Putamen (tissue), 1 donor: ENCODE results near the gene USP6NL.
"Not testable (repeated sequence)": the region's sequence is repeated elsewhere in the genome, so short reads cannot be mapped to it uniquely, and the experiment has no call there.

Experiments
- DNase-seq: peaks from one replicate; pipeline ENCODE4 v3.0.0-alpha.2; 2016; ENCODE audit warnings: low spot score

Gene USP6NL

GRCh38 chr10:11444531-11445228, 166.8 kb downstream of the USP6NL start:
- DNase-seq: no peak

- DNase-seq: no peak
Measured at GRCh38 chr10:11444155-11444530, 167.3 kb downstream of the USP6NL start.

- DNase-seq: no peak
Measured at GRCh38 chr10:11443468-11444154, 167.8 kb downstream of the USP6NL start.

- DNase-seq: no peak
Measured at GRCh38 chr10:11442001-11442773, 169.3 kb downstream of the USP6NL start.

DNA sequence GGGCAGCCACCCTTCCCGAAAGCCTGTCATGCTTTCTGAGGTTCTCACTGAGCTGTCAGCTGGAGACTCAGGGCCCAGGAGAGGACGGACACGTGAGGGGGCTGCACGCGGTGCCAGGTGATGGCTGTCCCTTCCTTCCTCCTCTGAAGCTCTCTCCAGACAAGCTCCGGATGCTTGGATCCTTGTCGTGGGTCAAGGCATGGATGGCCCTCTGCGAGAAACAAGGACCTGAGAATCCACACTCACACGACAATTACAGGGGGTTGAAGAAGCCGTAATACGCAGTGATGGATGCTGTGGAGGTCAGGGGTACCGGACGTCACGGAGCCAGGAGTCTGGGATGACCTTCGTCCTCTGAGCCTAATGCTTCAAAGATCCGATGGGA, 170.3 kb downstream of the USP6NL start:
- DNase-seq: no peak

DNA sequence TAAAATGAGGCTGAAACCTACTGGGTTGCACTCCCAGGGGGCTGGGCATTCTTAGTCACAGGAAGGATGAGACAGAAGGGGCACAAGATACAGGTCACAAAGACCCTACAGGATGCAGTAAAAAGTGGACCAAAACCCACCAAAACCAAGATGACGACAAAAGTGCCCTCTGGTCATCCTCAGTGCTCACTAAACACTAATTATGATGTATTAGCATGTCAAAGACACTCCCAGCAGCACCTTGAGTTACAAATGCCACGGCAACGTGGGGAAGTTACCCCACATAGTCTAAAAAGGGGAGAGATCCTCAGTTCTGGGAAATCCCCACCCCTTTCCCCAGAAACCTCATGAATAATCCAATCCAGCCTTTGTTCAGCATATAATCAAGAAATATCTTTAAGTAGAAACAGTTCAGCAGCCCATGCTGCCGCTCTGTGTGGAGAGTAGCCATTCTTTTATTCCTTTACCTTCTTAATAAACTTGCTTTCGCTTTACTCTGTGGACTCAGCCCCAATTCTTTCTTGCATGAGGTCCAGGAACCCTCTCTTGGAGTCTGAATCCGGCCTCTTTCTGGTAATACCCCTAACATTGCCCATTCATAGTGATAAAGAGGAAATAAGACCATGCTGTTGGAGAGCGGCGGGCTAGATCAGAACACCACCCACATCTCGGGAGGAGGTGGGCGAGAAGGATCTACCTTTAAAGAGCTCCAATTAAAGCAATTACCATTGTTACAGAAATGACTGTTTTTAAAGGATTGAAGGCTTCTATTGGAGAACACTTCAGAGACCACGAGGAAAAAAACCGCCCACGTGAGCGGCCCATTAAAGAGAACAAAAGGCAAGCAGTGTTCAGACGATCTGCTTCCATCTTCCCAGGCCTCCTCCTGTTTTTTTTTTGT, 170.9 kb downstream of the USP6NL start:
- DNase-seq: peak; percentile 69

GRCh38 chr10:11439523-11440053, 171.9 kb downstream of the USP6NL start:
- DNase-seq: no peak

- no peak for DNase-seq
Measured at GRCh38 chr10:11437391-11438142, 173.9 kb downstream of the USP6NL start.

DNA sequence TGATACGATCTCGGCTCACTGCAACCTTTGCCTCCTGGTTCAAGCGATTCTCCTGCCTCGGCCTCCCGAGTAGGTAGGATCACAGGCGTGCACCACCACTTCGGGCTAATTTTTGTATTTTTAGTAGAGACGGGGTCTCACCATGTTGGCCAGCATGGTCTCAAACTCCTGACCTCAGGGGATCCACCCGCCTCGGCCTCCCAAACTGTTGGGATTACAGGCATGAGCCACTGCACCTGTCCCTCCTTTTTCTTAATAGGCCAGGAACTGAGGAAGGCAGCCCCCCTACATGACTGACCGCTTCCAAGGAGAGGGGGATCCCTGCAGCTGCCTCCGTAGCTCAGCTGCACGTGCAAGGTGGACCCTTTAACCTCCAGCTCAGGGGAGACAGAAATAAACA, 175.0 kb downstream of the USP6NL start:
- DNase-seq: not testable (repeated sequence)

GRCh38 chr10:11435581-11435981, 175.9 kb downstream of the USP6NL start:
- DNase-seq: no peak

DNA sequence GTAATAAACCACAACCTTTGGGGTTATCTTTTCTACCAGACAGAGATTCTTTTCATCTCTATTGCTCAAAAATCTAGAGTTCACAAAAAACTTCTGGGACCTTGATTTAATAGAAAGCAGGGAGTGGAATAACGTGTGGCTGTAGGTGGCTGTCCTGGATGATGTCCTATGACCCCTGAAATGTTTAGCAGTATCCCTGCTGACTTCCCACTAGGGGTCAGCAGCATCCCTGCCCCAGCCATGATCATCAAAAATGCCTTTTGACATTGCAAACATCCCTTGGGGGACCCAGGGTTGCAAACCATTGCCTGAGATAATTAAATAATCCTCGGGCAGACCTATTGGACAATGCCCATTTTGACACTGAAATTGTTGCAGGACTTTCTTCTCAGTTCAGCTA, 177.1 kb downstream of the USP6NL start:
- no peak for DNase-seq

DNA sequence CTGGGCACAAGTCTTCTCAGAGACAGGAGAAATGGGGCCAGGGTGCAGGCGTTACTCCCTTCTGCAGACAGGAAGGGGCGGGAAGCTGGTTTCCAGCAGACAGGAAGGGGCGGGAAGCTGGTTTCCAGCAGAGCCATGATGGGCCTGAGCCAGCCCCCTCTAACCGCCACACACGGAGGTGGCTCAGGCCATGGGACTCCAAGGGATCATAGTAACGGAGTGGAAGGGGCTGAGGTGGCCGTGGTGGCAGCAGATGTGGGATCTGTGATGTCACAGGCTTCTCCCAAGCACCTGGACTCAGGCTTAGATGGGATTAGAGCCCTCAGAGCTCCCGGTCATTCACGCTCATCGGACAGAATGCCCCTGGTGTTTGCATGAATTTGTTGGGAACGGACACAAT, 177.8 kb downstream of the USP6NL start:
- no peak for DNase-seq

DNA sequence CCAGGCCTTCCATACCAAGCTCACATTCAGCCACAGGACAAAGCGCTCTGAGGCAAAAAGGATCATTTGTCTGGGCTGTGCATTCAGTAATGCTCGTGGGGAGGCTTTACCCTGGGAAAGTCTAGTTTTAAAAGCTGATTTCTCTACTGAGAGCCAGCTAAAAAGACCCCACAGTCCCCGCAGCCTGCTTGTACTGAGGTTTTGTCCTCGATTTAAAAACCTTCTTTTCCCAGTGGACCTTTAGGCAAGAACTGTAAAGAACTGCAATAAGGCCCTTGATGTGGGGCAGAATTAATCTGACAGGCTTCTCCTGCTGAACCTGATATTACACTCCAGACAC, 180.3 kb downstream of the USP6NL start:
- DNase-seq: no peak

DNA sequence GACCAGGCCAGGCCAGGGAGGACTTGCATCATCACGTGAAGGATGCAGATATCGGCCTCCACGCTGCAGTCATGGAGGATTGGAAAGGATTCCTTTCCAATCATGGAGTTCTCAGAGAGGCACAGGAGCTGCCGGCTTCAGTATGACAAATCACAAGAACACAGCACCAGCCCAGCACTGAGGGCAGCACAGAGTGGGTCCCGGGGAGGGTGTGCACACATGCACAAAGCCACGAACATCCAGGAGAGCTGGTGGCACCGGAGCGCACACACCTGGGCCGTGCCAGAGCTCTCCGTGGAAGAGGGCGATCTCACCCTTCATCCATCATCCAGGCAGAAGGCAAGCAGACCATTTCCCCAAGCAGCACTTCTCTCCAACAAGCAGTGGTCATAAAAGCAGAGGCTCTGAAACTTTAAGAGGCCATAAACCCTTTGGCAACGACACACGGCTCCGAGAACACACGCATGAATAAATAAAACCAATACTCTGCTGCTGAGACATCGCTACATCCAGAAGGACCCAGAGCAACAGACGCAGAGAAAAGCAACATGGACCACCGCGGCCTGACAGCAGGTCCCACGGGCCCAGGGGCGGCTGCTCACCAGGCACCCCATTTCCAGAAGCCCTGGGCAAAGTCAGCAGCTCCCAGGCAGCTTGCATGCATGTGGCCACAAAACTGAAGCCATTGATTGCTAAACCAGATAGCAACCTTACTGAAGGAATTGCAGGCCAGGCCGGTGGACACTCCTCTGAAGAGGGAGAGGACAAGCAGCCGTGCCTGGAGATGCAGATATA, 180.8 kb downstream of the USP6NL start:
- DNase-seq: no peak

DNA sequence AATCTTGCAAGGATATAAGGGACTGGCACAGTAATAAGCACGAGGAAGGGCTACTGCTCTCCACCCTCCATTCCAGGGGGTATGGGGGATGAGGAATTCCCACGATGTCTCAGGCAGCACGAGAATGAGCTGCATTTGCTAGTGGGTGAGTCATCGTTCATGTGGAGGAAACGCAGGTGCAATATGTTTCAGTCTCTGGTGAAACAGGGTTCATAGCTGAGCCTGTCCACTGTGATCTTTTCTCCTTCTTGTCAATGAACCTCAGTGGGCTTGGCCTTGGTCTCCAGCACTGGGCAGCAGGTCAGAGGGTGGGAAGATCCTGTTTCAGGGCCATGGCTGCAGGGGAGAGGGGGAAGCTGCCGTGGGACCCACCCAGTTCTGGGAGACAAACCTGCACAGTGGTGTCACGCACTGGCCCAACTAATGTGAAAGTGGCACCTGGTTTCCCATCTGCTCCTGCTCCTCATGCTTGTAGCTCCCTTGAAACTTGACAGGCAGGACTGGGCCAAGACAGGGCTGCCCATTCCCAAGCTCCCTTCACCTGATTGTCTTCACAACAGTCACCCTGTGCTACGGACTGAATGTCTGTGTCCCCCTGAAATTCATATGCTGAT, 181.9 kb downstream of the USP6NL start:
- no peak for DNase-seq

GRCh38 chr10:11425676-11426075, 185.8 kb downstream of the USP6NL start:
- DNase-seq: no peak

- no peak for DNase-seq
Measured at GRCh38 chr10:11425296-11425610, 186.2 kb downstream of the USP6NL start.

- no peak for DNase-seq
Measured at GRCh38 chr10:11424456-11425295, 186.8 kb downstream of the USP6NL start.

DNA sequence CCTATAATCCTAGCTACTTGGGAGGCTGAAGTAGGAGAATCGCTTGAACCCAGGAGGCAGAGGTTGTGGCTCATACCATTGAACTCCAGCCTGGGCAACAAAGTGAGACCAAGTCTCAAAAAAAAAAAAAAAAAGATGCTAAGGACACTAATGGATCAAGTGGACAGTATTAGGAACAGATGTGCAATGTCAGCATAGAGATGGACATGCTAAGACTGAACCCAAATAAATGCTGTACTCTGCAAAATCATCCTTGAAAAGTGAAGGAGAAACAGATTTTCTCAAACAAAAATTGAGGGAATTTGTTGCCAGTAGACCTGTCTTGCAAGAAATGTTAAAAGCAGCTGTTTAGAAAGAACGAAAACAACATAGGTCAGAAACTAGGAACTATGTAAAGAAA, 194.5 kb downstream of the USP6NL start:
- no peak for DNase-seq
